ENCODE data around the gene USP46.

- TF ChIP-seq CTCF (IDR thresholded peaks at IDR 0.05) (no peak), POLR2A (IDR thresholded peaks at IDR 0.05) (no peak)
These were observed 15.9 kb downstream of the USP46 start for GRCh38 chr4:52643190-52643589.

All from Peyer's patch (tissue), 4 donors.